Measurements from ENCODE around the gene SLC31A2. TPM values are rescaled to one million over a fixed set of nuclear protein-coding genes. Genes with fewer than 3 reads are reported as not detected.

Gene SLC31A2
- total RNA-seq, 1 experiment from 2014 or later: 15.1 TPM

DNA sequence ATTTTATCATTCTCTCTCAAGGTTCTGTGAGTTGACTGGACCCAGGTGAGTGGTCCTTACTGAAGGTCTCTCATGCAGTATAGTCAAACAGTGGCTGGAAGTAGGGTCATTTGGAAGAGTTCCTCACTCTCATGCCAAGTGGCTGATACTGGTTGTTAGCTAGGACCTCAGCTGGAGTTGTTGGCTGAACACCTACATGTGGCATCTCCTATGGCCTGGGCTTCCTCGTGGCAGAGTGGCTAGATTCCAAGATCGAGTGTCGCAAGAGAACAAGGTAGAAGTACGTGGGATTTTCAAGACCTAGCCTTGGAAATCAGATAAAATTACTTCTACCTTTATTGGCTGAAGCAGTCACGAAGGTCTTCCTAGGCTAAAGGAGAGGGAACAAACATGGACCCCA, 7.6 kb downstream of the SLC31A2 start:
- no peak overlapping the region for H2AFZ ChIP-seq
- no peaks in the 10 kb centered on the region for H3F3A ChIP-seq (ENCODE audit: insufficient read depth, low read depth)
- no peak overlapping the region for H3K4me2 ChIP-seq
- DNase-seq: no peak
- peaks cover 4% of the 10 kb centered on the region; the same call in 1 of the 2 replicates for H3K4me1 ChIP-seq (replicated peaks; ENCODE audit: insufficient read depth)
- no peaks in the 10 kb centered on the region for H3K9me2 ChIP-seq (ENCODE audit: insufficient read depth)
- 0 out of 2 replicates have a peak, but pooled peaks cover 4% of the 10 kb centered on the region for H3K36me3 ChIP-seq (ENCODE audit: low read depth)
- intact Hi-C loops (cut with micrococcal nuclease; ENCODE audit: unreplicated experiment): loop anchor here (10.0 kb wide), 1 partner anchor 116 kb away; the partner anchor contains the start of genes CDC26 and PRPF4
- CTCF ChIA-PET: no interaction called here
- no peaks in the 10 kb centered on the region for H4K20me1 ChIP-seq (ENCODE audit: insufficient read depth)
- POLR2A ChIA-PET (ENCODE audit: unreplicated experiment): no interaction called here
- H3K27ac ChIP-seq: no peak overlapping the region
- TF ChIP-seq EZH2 (IDR thresholded peaks at IDR 0.05; ENCODE audit: low read depth) (no peak), CTCF (conservative IDR thresholded peaks at IDR 0.05) (no peak)
- no peaks in the 10 kb centered on the region for H3K27me3 ChIP-seq (ENCODE audit: insufficient read depth, low read depth)
- H3K4me3 ChIP-seq: no peak overlapping the region
- no peaks in the 10 kb centered on the region for H3K79me2 ChIP-seq (ENCODE audit: low read depth)
- H3K9me3 ChIP-seq (ENCODE audit: insufficient read depth, low read depth): no peaks in the 10 kb centered on the region
- BruUV-seq (replicated peaks): no TSS peak

- H3K9me2 ChIP-seq (ENCODE audit: insufficient read depth): 0 out of 2 replicates have a peak, but pooled peaks cover 4% of the 10 kb centered on the region
- ChIA-PET CTCF (no interaction called here), POLR2A (ENCODE audit: unreplicated experiment) (no interaction called here)
- H3K79me2 ChIP-seq (ENCODE audit: low read depth): no peaks in the 10 kb centered on the region
- no peaks in the 10 kb centered on the region for H3K27me3 ChIP-seq (ENCODE audit: insufficient read depth, low read depth)
- 0 out of 2 replicates have a peak, but pooled peaks cover 10% of the 10 kb centered on the region for H3K36me3 ChIP-seq (ENCODE audit: low read depth)
- H3F3A ChIP-seq (ENCODE audit: insufficient read depth, low read depth): no peaks in the 10 kb centered on the region
- intact Hi-C loops (cut with micrococcal nuclease; ENCODE audit: unreplicated experiment): no loop called here
- TF ChIP-seq CTCF (conservative IDR thresholded peaks at IDR 0.05): no peak
- no peak overlapping the region for H3K4me3 ChIP-seq
- H4K20me1 ChIP-seq (ENCODE audit: insufficient read depth): no peaks in the 10 kb centered on the region
- DNase-seq: no peak
- no peak overlapping the region for H3K4me2 ChIP-seq
- BruUV-seq (replicated peaks): no TSS peak
- H2AFZ ChIP-seq: no peak overlapping the region
- no peaks in the 10 kb centered on the region for H3K9me3 ChIP-seq (ENCODE audit: insufficient read depth, low read depth)
- H3K27ac ChIP-seq: no peak overlapping the region
- H3K4me1 ChIP-seq (replicated peaks; ENCODE audit: insufficient read depth): no peaks in the 10 kb centered on the region
Observed at GRCh38 chr9:113160571-113160970, 9.8 kb downstream of the SLC31A2 start.

DNA sequence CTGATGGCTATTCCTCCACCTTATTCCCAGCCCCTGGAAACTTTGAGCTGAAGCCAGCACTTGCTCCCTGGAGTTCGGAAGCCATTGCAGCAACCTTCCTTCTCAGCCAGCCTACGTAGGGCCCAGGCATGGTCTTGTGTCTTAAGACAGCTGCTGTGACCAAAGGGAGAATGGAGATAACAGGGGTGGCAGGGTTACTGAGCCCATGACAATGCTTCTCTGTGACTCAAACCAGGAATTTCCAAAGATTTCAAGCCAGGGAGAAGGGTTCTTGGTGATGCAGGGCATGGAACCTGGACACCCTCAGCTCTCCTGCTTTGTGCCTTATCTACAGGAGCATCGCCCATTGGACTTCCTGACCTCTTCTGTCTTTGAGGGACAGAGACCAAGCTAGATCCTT, 12.2 kb downstream of the SLC31A2 start:
- Histone ChIP-seq H3K4me1 (replicated peaks; ENCODE audit: insufficient read depth) (no peaks in the 10 kb centered on the region), H3K27me3 (ENCODE audit: insufficient read depth, low read depth) (no peaks in the 10 kb centered on the region), H3K9me2 (ENCODE audit: insufficient read depth) (0 out of 2 replicates have a peak, but pooled peaks cover 4% of the 10 kb centered on the region), H3F3A (ENCODE audit: insufficient read depth, low read depth) (no peaks in the 10 kb centered on the region; the same call in 1 of the 2 replicates), H3K36me3 (ENCODE audit: low read depth) (0 out of 2 replicates have a peak, but pooled peaks cover 19% of the 10 kb centered on the region), H3K4me3 (no peak overlapping the region), H4K20me1 (ENCODE audit: insufficient read depth) (no peaks in the 10 kb centered on the region), H2AFZ (no peak overlapping the region), H3K9me3 (ENCODE audit: insufficient read depth, low read depth) (no peaks in the 10 kb centered on the region), H3K4me2 (no peak overlapping the region), H3K79me2 (ENCODE audit: low read depth) (no peaks in the 10 kb centered on the region), H3K27ac (no peak overlapping the region)
- CTCF ChIA-PET: no interaction called here
- intact Hi-C loops (cut with micrococcal nuclease; ENCODE audit: unreplicated experiment): no loop called here
- TF ChIP-seq CTCF (conservative IDR thresholded peaks at IDR 0.05): no peak
- POLR2A ChIA-PET (ENCODE audit: unreplicated experiment): no interaction called here
- no peak for DNase-seq
- BruUV-seq (replicated peaks): no TSS peak

Data from PC-9 (cell line).